22Rv1 (cell line): Measurements from ENCODE around the gene PILRB.
"Not testable (repeated sequence)": the region's sequence is repeated elsewhere in the genome, so short reads cannot be mapped to it uniquely, and the experiment has no call there.

Source experiments
- ZFX ChIP-seq: fragments of 450-650 bp; IDR thresholded peaks from 2 replicates; pipeline ENCODE4 v1.6.1; 2017; ENCODE audit warnings: antibody characterized with exemption, borderline replicate concordance
- TF ChIP-seq, protein P1 (sequence below): fragments of 450-650 bp; IDR thresholded peaks from 2 replicates; pipeline ENCODE4 v1.5.1; 2017; ENCODE audit warnings: mild to moderate bottlenecking

DNA sequence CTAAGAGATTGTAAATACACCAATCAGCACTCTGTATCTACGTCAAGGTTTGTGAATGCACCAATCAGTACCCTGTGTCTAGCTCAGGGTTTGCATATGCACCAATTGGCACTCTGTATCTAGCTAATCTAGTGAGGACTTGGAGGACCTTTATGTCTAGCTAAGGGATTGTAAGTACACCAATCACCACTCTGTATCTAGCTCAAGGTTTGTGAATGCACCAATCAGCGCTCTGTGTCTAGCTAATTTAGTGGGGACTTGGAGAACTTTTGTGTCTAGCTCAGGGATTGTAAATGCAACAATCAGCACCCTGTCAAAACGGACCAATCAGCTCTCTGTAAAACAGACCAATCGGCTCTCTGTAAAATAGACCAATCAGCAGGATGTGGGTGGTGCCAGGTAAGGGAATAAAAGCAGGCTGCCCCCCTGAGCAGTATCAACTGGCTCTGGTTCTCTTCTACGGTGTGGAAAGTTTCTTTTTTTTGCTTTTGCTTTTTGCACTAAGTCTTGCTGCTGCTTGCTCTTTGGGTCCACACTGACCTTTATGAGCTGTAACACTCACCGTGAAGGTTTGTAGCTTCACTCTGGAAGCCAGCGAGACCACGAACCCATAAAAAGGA is 24.4 kb downstream of the PILRB start:
- TF ChIP-seq, protein P1, sequence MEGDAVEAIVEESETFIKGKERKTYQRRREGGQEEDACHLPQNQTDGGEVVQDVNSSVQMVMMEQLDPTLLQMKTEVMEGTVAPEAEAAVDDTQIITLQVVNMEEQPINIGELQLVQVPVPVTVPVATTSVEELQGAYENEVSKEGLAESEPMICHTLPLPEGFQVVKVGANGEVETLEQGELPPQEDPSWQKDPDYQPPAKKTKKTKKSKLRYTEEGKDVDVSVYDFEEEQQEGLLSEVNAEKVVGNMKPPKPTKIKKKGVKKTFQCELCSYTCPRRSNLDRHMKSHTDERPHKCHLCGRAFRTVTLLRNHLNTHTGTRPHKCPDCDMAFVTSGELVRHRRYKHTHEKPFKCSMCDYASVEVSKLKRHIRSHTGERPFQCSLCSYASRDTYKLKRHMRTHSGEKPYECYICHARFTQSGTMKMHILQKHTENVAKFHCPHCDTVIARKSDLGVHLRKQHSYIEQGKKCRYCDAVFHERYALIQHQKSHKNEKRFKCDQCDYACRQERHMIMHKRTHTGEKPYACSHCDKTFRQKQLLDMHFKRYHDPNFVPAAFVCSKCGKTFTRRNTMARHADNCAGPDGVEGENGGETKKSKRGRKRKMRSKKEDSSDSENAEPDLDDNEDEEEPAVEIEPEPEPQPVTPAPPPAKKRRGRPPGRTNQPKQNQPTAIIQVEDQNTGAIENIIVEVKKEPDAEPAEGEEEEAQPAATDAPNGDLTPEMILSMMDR, result not testable (repeated sequence)
- not testable (repeated sequence) for TF ChIP-seq ZFX
